Activated CD8-positive, alpha-beta memory T cell treated with anti-CD3 and anti-CD28 coated beads for 36 hours (primary cell): Measurements from ENCODE around the gene CTDSPL. TPM values are rescaled to one million over a fixed set of nuclear protein-coding genes. Genes with fewer than 3 reads are reported as not detected.

ENCODE experiments used
- CTCF ChIA-PET: fragments of 350-600 bp; sonication (Branson Sonifier 250); formaldehyde crosslinking; loops from one replicate; lab custom pipeline; 2021; ENCODE audit warnings: antibody characterized with exemption; lab: Charles Lee
- POLR2A ChIA-PET: fragments of 350-600 bp; sonication (Branson Sonifier 250); formaldehyde crosslinking; loops from one replicate; lab custom pipeline; 2021; ENCODE audit warnings: antibody characterized with exemption; lab: Charles Lee
- total RNA-seq, 2 experiments: library from RNA; stranded (reverse); gene quantifications; one replicate each; pipeline ENCODE4 v1.2.3, GENCODE V29; 2021

Gene CTDSPL
- total RNA-seq, 2 experiments from 2014 or later = 1.0 to 1.6 TPM

GRCh38 chr3:37953707-37954394 lies 92.2 kb downstream of the CTDSPL start:
- CTCF ChIA-PET = no interaction called here
- POLR2A ChIA-PET = no interaction called here

- ChIA-PET POLR2A (no interaction called here), CTCF (no interaction called here)
These were observed 93.2 kb downstream of the CTDSPL start for GRCh38 chr3:37954881-37955280.

GRCh38 chr3:37955918-37956707 lies 94.4 kb downstream of the CTDSPL start:
- POLR2A ChIA-PET = no interaction called here
- CTCF ChIA-PET = interaction anchor here (0.5 to 1.4 kb wide), 4 partner anchors 11 to 200 kb away, joined by 3 to 5 read pairs (median 3); no protein-coding TSS in a partner anchor

- ChIA-PET CTCF (interaction anchor here (1.0 to 1.4 kb wide), 3 partner anchors 11 to 101 kb away, joined by 3 to 5 read pairs (median 3); no protein-coding TSS in a partner anchor), POLR2A (no interaction called here)
These were observed 95.3 kb downstream of the CTDSPL start for GRCh38 chr3:37956723-37957538.

- POLR2A ChIA-PET = no interaction called here
- CTCF ChIA-PET = interaction anchor here (1.4 kb wide), 1 partner anchor 102 kb away, joined by 5 read pairs; no protein-coding TSS in a partner anchor
These were observed 95.9 kb downstream of the CTDSPL start for GRCh38 chr3:37957539-37957936.

- ChIA-PET CTCF (interaction anchor here (1.2 to 2.5 kb wide), 2 partner anchors 13 to 106 kb away, joined by 5 to 7 read pairs; no protein-coding TSS in a partner anchor), POLR2A (no interaction called here)
These were observed 100.1 kb downstream of the CTDSPL start for GRCh38 chr3:37961622-37962431.

GRCh38 chr3:37963016-37963415 lies 101.3 kb downstream of the CTDSPL start:
- CTCF ChIA-PET = interaction anchor here (0.9 kb wide), 1 partner anchor 11 kb away, joined by 3 read pairs; no protein-coding TSS in a partner anchor

GRCh38 chr3:37963635-37964034 lies 102.0 kb downstream of the CTDSPL start:
- ChIA-PET POLR2A (interaction anchor here (0.6 kb wide), 1 partner anchor 137 kb away, joined by 8 read pairs; no protein-coding TSS in a partner anchor), CTCF (interaction anchor here (0.6 to 1.7 kb wide), 3 partner anchors 11 to 1267 kb away, joined by 3 to 6 read pairs (median 4); no protein-coding TSS in a partner anchor)

More at GRCh38 chr3:37963016-37963415, 101.3 kb downstream of the CTDSPL start:
- POLR2A ChIA-PET = no interaction called here

- CTCF ChIA-PET = interaction anchor here (0.6 to 1.7 kb wide), 2 partner anchors 109 to 1268 kb away, joined by 4 to 6 read pairs; no protein-coding TSS in a partner anchor
- POLR2A ChIA-PET = interaction anchor here (0.6 kb wide), 1 partner anchor 136 kb away, joined by 8 read pairs; no protein-coding TSS in a partner anchor
These were observed 102.5 kb downstream of the CTDSPL start for GRCh38 chr3:37964146-37964545.

GRCh38 chr3:37964716-37965115 lies 103.0 kb downstream of the CTDSPL start:
- ChIA-PET CTCF (interaction anchor here (1.7 kb wide), 1 partner anchor 109 kb away, joined by 6 read pairs; no protein-coding TSS in a partner anchor), POLR2A (no interaction called here)

GRCh38 chr3:37967260-37967881 lies 105.7 kb downstream of the CTDSPL start:
- ChIA-PET CTCF (interaction anchor here (0.6 to 6.0 kb wide), 4 partner anchors 11 to 698 kb away, joined by 3 to 34 read pairs (median 4); no protein-coding TSS in a partner anchor), POLR2A (no interaction called here)

GRCh38 chr3:37968199-37968598 lies 106.5 kb downstream of the CTDSPL start:
- ChIA-PET POLR2A (no interaction called here), CTCF (interaction anchor here (6.0 kb wide), 1 partner anchor 113 kb away, joined by 34 read pairs; no protein-coding TSS in a partner anchor)

GRCh38 chr3:37968813-37969595 lies 107.3 kb downstream of the CTDSPL start:
- CTCF ChIA-PET = interaction anchor here (6.0 kb wide), 1 partner anchor 114 kb away, joined by 34 read pairs; no protein-coding TSS in a partner anchor
- POLR2A ChIA-PET = no interaction called here

GRCh38 chr3:37969596-37970100 lies 108.0 kb downstream of the CTDSPL start:
- POLR2A ChIA-PET = interaction anchor here (0.6 kb wide), 1 partner anchor 10 kb away, joined by 3 read pairs; no protein-coding TSS in a partner anchor
- CTCF ChIA-PET = interaction anchor here (6.0 kb wide), 1 partner anchor 115 kb away, joined by 34 read pairs; no protein-coding TSS in a partner anchor

GRCh38 chr3:37970802-37971201 lies 109.1 kb downstream of the CTDSPL start:
- POLR2A ChIA-PET = no interaction called here

GRCh38 chr3:37971467-37971866 lies 109.8 kb downstream of the CTDSPL start:
- POLR2A ChIA-PET = no interaction called here
- CTCF ChIA-PET = no interaction called here

More at GRCh38 chr3:37970802-37971201, 109.1 kb downstream of the CTDSPL start:
- CTCF ChIA-PET = interaction anchor here (6.0 kb wide), 1 partner anchor 116 kb away, joined by 34 read pairs; no protein-coding TSS in a partner anchor
